HFFc6 (cell line): Measurements from ENCODE around the gene RASGRP3. TPM values are rescaled to one million over a fixed set of nuclear protein-coding genes. Genes with fewer than 3 reads are reported as not detected.

Experiments
- DNase-seq: peaks from one replicate; pipeline ENCODE4 v3.0.0-alpha.2; 2018
- H3K27ac Mint-ChIP-seq: 2 replicates; pipeline ENCODE4 v1.8.0; 2020; ENCODE audit warnings: mild to moderate bottlenecking, mixed read lengths
- H3K27me3 Mint-ChIP-seq: 2 replicates; pipeline ENCODE4 v1.8.0; 2021; ENCODE audit warnings: mild to moderate bottlenecking, moderate library complexity, mixed read lengths; ENCODE audit not compliant: insufficient read depth
- H3K36me3 Mint-ChIP-seq: 2 replicates; pipeline ENCODE4 v1.8.0; 2021; ENCODE audit warnings: low read depth, mixed read lengths
- H3K4me1 Mint-ChIP-seq: 2 replicates; pipeline ENCODE4 v1.8.0; 2020; ENCODE audit warnings: low read depth, mixed read lengths
- H3K4me3 Mint-ChIP-seq: 2 replicates; pipeline ENCODE4 v1.8.0; 2020; ENCODE audit warnings: mild to moderate bottlenecking, moderate library complexity, mixed read lengths
- H3K9me3 Mint-ChIP-seq: 2 replicates; pipeline ENCODE4 v1.8.0; 2020; ENCODE audit warnings: mild to moderate bottlenecking, mixed read lengths
- CTCF ChIP-seq: fragments of 200-600 bp; sonication (generic); IDR thresholded peaks from 2 replicates; pipeline ENCODE4 v1.5.0; 2021; ENCODE audit warnings: antibody characterized with exemption, mild to moderate bottlenecking
- total RNA-seq, 6 experiments: library from RNA; stranded (reverse); fragmentation: NEBNext Ultra II Directional; extraction: Animal tissue kit (Norgen Biotek cat#: 25700); gene quantifications; 2 replicates in 1 of 6; 3 replicates in 5 of 6; pipeline ENCODE4 v1.2.3, GENCODE V29; 2021

RASGRP3 gene
- total RNA-seq, 6 experiments from 2014 or later = 1.7 to 4.6 (median 3.0) TPM

- DNase-seq = no peak
- H3K27me3 Mint-ChIP-seq = no peaks in the 10 kb centered on the region; the same call in 1 of the 2 replicates
- peaks cover 15% of the 10 kb centered on the region for H3K36me3 Mint-ChIP-seq
- peaks cover 82% of the 10 kb centered on the region for H3K4me1 Mint-ChIP-seq
- no peak overlapping the region for H3K4me3 Mint-ChIP-seq
- TF ChIP-seq CTCF = no peak
- H3K27ac Mint-ChIP-seq = no peak overlapping the region
- no peaks in the 10 kb centered on the region; the same call in 1 of the 2 replicates for H3K9me3 Mint-ChIP-seq
Observed at GRCh38 chr2:33433279-33434235, 42.9 kb upstream of the RASGRP3 start.

DNA sequence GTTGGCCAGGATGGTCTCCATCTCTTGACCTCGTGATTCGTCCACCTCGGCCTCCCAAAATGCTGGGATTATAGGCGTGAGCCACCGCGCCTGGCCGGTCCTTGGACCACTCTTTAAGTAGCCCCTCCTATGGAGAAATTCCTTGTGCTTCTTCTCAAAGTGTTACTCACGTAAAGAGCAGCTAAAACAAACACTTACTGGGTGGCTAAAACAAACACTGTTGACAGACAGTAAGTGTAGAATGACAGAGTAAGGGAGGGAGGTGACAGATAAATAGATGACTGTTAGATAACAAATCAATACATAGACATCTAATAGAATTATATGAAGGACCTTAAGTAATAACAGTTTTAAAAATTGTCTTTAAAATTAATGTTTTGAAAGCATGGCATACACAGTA, 40.9 kb upstream of the RASGRP3 start:
- DNase-seq = no peak
- Mint-ChIP-seq H3K36me3 (peaks cover 17% of the 10 kb centered on the region), H3K9me3 (no peaks in the 10 kb centered on the region; the same call in 1 of the 2 replicates), H3K27me3 (no peaks in the 10 kb centered on the region; the same call in 1 of the 2 replicates), H3K4me3 (no peak overlapping the region), H3K4me1 (peaks cover 89% of the 10 kb centered on the region), H3K27ac (no peak overlapping the region; the same call in 1 of the 2 replicates)
- TF ChIP-seq CTCF = no peak

DNA sequence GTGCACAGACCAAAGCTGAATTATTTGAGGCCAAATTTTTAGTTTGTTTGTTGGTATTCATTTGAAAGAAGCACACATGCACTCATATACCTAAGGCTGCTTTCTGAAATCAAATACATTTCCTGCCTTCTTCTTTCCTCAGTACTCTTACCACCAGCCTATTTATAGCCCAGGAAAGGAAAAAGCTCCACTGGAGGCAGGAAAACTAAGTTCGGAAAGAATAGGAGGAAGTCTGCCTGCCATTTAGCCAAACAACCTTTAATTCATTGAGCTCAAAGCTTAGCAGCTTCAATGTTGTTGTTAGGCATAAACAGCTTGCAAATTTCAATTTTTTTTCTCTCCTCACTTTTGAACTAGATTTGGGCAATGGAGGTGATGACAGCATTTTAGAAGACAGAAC, 40.4 kb upstream of the RASGRP3 start:
- no peak for DNase-seq
- Mint-ChIP-seq H3K9me3 (no peaks in the 10 kb centered on the region; the same call in 1 of the 2 replicates), H3K4me3 (peak overlapping the region; percentile 22), H3K27me3 (no peaks in the 10 kb centered on the region; the same call in 1 of the 2 replicates), H3K27ac (peak overlapping the region; percentile 42), H3K36me3 (peaks cover 18% of the 10 kb centered on the region), H3K4me1 (peaks cover 86% of the 10 kb centered on the region)
- no peak for TF ChIP-seq CTCF

- no peak for TF ChIP-seq CTCF
- H3K27me3 Mint-ChIP-seq = no peaks in the 10 kb centered on the region; the same call in 1 of the 2 replicates
- DNase-seq = peak; percentile 95
- no peaks in the 10 kb centered on the region; the same call in 1 of the 2 replicates for H3K9me3 Mint-ChIP-seq
- H3K27ac Mint-ChIP-seq = peak overlapping the region; percentile 95
- H3K4me3 Mint-ChIP-seq = peak overlapping the region; percentile 78
- H3K4me1 Mint-ChIP-seq = peaks cover 79% of the 10 kb centered on the region
- peaks cover 21% of the 10 kb centered on the region for H3K36me3 Mint-ChIP-seq
Observed at GRCh38 chr2:33437297-33437696, 39.2 kb upstream of the RASGRP3 start.

GRCh38 chr2:33437815-33438214, 38.6 kb upstream of the RASGRP3 start:
- no peak for TF ChIP-seq CTCF
- Mint-ChIP-seq H3K27me3 (no peaks in the 10 kb centered on the region; the same call in 1 of the 2 replicates), H3K36me3 (peaks cover 17% of the 10 kb centered on the region; the same call in 1 of the 2 replicates), H3K4me1 (peaks cover 79% of the 10 kb centered on the region), H3K9me3 (no peaks in the 10 kb centered on the region), H3K27ac (peak overlapping the region; percentile 95), H3K4me3 (peak overlapping the region; percentile 78)
- no peak for DNase-seq
